Measurements from ENCODE around the gene RTN1.

Gene RTN1

GRCh38 chr14:59751578-59751977, 119.0 kb downstream of the RTN1 start:
- DNase-seq (ENCODE audit: low spot score) = no peak
- TF ChIP-seq CTCF (IDR thresholded peaks at IDR 0.05; ENCODE audit: extremely low read depth, missing control alignments) = no peak

GRCh38 chr14:59739794-59740193, 130.8 kb downstream of the RTN1 start:
- DNase-seq (ENCODE audit: low spot score) = no peak
- no peak for TF ChIP-seq CTCF (IDR thresholded peaks at IDR 0.05; ENCODE audit: extremely low read depth, missing control alignments)

- no peak for TF ChIP-seq CTCF (IDR thresholded peaks at IDR 0.05; ENCODE audit: extremely low read depth, missing control alignments)
- no peak for DNase-seq (ENCODE audit: low spot score)
Observed at GRCh38 chr14:59728304-59728703, 142.3 kb downstream of the RTN1 start.

GRCh38 chr14:59727073-59727661, 143.4 kb downstream of the RTN1 start:
- no peak for DNase-seq (ENCODE audit: low spot score)
- TF ChIP-seq CTCF (IDR thresholded peaks at IDR 0.05; ENCODE audit: extremely low read depth, missing control alignments) = no peak

- TF ChIP-seq CTCF (IDR thresholded peaks at IDR 0.05; ENCODE audit: extremely low read depth, missing control alignments) = no peak
Observed at GRCh38 chr14:59711080-59711479, 159.5 kb downstream of the RTN1 start.

GRCh38 chr14:59707778-59708561, 162.6 kb downstream of the RTN1 start:
- TF ChIP-seq CTCF (IDR thresholded peaks at IDR 0.05; ENCODE audit: extremely low read depth, missing control alignments) = no peak
- no peak for DNase-seq (ENCODE audit: low spot score)

More at GRCh38 chr14:59711080-59711479, 159.5 kb downstream of the RTN1 start:
- no peak for DNase-seq (ENCODE audit: low spot score)

GRCh38 chr14:59705866-59706265, 164.7 kb downstream of the RTN1 start:
- no peak for DNase-seq (ENCODE audit: low spot score)
- no peak for TF ChIP-seq CTCF (IDR thresholded peaks at IDR 0.05; ENCODE audit: extremely low read depth, missing control alignments)
